ENCODE data around the gene TM4SF4.
A peak's percentile ranks its signal among the peaks of the same experiment; 100 is the strongest.

The TM4SF4 gene

DNA sequence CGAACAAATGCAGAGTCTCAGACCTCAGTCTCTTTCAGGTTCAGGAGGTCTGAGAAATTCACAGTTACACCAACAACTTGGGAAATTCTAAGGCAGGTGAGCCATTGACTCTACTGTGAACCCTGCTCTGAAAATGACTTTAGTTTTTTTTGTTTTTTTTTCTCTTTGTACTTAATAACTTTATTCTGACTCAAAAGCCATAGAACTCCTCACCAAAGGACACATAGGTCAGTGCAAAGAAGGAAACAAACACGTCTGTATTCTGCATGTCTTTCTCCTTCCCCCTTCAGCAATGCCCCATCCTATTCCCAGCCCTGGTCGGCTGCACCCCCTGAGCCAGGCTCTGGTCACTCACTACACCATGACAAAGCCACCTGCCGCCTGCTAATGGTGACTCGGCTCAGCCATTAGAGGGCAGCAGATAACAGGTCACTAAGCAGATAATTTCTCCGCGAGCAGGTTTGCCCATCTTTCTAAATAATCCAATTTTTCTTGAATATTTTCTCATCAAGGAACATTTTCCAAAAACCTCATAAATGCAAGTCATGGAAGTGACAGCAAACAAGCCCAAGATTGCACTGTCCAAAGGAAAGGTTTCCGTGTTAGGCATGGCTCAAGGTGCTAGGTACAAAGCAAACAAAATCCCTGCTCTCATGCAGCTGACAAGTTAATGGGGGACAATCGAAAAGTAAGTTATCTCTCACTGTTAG, 37.7 kb downstream of the TM4SF4 start:
- DNase-seq, result peak; percentile 53 to 77
- H2BK120ac ChIP-seq (ENCODE audit: insufficient read depth, low read length, poor library complexity), result no peak overlapping the region
- no peak overlapping the region for H4K8ac ChIP-seq (ENCODE audit: low read depth, low read length)
- H3K23ac ChIP-seq (ENCODE audit: low read length), result no peak overlapping the region
- no peak overlapping the region for H2BK5ac ChIP-seq (ENCODE audit: low read depth, low read length, poor library complexity)
- H3K4me3 ChIP-seq (ENCODE audit: low read depth, low read length), result no peak overlapping the region
- no peak overlapping the region for H3K18ac ChIP-seq (ENCODE audit: low read length)
- no peaks in the 10 kb centered on the region for H3K27me3 ChIP-seq (ENCODE audit: insufficient read depth, low read length)
- H3K4me1 ChIP-seq (ENCODE audit: control insufficient read depth in 1 of 2, insufficient read depth in 2 of 2, low read length in 2 of 2), result peaks cover 6 to 11% of the 10 kb centered on the region in 2 experiments
- no peak overlapping the region for H3K9ac ChIP-seq (ENCODE audit: low read length)
- no peak overlapping the region for H4K12ac ChIP-seq (ENCODE audit: low read depth, low read length)
- peaks cover 4% of the 10 kb centered on the region in 2 experiments for H3K36me3 ChIP-seq (ENCODE audit: control insufficient read depth in 1 of 2, insufficient read depth in 2 of 2, low read length in 2 of 2)
- no peaks in the 10 kb centered on the region for H3K9me3 ChIP-seq (ENCODE audit: insufficient read depth, low read depth, low read length)
- H3K14ac ChIP-seq (ENCODE audit: low read length), result no peak overlapping the region
- H3K79me1 ChIP-seq (ENCODE audit: low read length), result no peaks in the 10 kb centered on the region
- no peak overlapping the region for H4K91ac ChIP-seq (ENCODE audit: low read depth, low read length)
- H3K79me2 ChIP-seq (ENCODE audit: control insufficient read depth, insufficient read depth, low read length, poor library complexity), result no peaks in the 10 kb centered on the region
- H3K4me2 ChIP-seq (ENCODE audit: low read length), result peak overlapping the region; percentile 11
- H2BK12ac ChIP-seq (ENCODE audit: low read length), result no peak overlapping the region
- H2AFZ ChIP-seq (ENCODE audit: insufficient read depth, low read length, poor library complexity), result no peak overlapping the region
- H3K4ac ChIP-seq (ENCODE audit: low read depth, low read length), result no peak overlapping the region
- WGBS (ENCODE audit: extremely low coverage, insufficient coverage, insufficient read length), result no CpG with 5 or more reads among the region's 9 CpGs
- H3K27ac ChIP-seq (ENCODE audit: low read depth, low read length), result no peak overlapping the region
- no peak overlapping the region for H2AK5ac ChIP-seq (ENCODE audit: low read length)

DNA sequence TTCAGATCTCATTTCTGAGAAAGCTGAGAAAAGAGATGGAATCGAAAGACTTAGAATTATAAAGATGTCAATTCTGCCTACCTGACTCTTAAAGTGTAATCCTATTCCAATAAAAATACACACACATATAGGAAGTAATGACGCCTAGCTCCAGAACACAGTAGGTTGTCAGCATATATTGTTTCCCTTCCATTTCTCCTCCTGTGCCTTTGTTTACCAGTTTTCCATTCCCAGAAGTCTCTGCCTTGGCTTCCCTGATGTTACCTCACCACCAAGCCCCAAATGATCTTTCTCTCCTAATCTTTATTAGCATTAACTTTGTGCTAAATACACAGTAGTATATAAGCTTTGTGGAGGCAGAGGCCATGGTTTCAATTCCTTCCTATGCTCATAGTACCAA, 40.0 kb downstream of the TM4SF4 start:
- H2AK5ac ChIP-seq (ENCODE audit: low read length), result no peak overlapping the region
- WGBS (ENCODE audit: extremely low coverage, insufficient coverage, insufficient read length), result no CpG with 5 or more reads among the region's 2 CpGs
- no peak overlapping the region for H3K27ac ChIP-seq (ENCODE audit: low read depth, low read length)
- H3K4me2 ChIP-seq (ENCODE audit: low read length), result no peak overlapping the region
- H4K8ac ChIP-seq (ENCODE audit: low read depth, low read length), result no peak overlapping the region
- no peaks in the 10 kb centered on the region for H3K79me2 ChIP-seq (ENCODE audit: control insufficient read depth, insufficient read depth, low read length, poor library complexity)
- DNase-seq, result no peak
- no peak overlapping the region for H2AFZ ChIP-seq (ENCODE audit: insufficient read depth, low read length, poor library complexity)
- H3K14ac ChIP-seq (ENCODE audit: low read length), result no peak overlapping the region
- no peaks in the 10 kb centered on the region for H3K9me3 ChIP-seq (ENCODE audit: insufficient read depth, low read depth, low read length)
- no peak overlapping the region for H2BK5ac ChIP-seq (ENCODE audit: low read depth, low read length, poor library complexity)
- H3K9ac ChIP-seq (ENCODE audit: low read length), result no peak overlapping the region
- no peak overlapping the region for H4K12ac ChIP-seq (ENCODE audit: low read depth, low read length)
- no peak overlapping the region for H3K18ac ChIP-seq (ENCODE audit: low read length)
- H3K36me3 ChIP-seq (ENCODE audit: control insufficient read depth in 1 of 2, insufficient read depth in 2 of 2, low read length in 2 of 2), result peaks cover 6 to 8% of the 10 kb centered on the region in 2 experiments
- no peak overlapping the region for H3K23ac ChIP-seq (ENCODE audit: low read length)
- no peak overlapping the region for H3K4me3 ChIP-seq (ENCODE audit: low read depth, low read length)
- no peak overlapping the region for H2BK120ac ChIP-seq (ENCODE audit: insufficient read depth, low read length, poor library complexity)
- H3K27me3 ChIP-seq (ENCODE audit: insufficient read depth, low read length), result no peaks in the 10 kb centered on the region
- no peaks in the 10 kb centered on the region for H3K79me1 ChIP-seq (ENCODE audit: low read length)
- H4K91ac ChIP-seq (ENCODE audit: low read depth, low read length), result no peak overlapping the region
- no peak overlapping the region for H2BK12ac ChIP-seq (ENCODE audit: low read length)
- H3K4me1 ChIP-seq (ENCODE audit: control insufficient read depth in 1 of 2, insufficient read depth in 2 of 2, low read length in 2 of 2), result peaks cover 0 to under 1% of the 10 kb centered on the region in 2 experiments
- H3K4ac ChIP-seq (ENCODE audit: low read depth, low read length), result no peak overlapping the region

- Histone ChIP-seq H3K27ac (ENCODE audit: low read depth, low read length) (no peak overlapping the region), H2BK5ac (ENCODE audit: low read depth, low read length, poor library complexity) (no peak overlapping the region), H3K79me2 (ENCODE audit: control insufficient read depth, insufficient read depth, low read length, poor library complexity) (no peaks in the 10 kb centered on the region), H4K91ac (ENCODE audit: low read depth, low read length) (no peak overlapping the region), H2BK120ac (ENCODE audit: insufficient read depth, low read length, poor library complexity) (no peak overlapping the region), H3K4ac (ENCODE audit: low read depth, low read length) (no peak overlapping the region), H3K9ac (ENCODE audit: low read length) (no peak overlapping the region), H3K18ac (ENCODE audit: low read length) (no peak overlapping the region), H3K27me3 (ENCODE audit: insufficient read depth, low read length) (no peaks in the 10 kb centered on the region), H3K79me1 (ENCODE audit: low read length) (no peaks in the 10 kb centered on the region), H4K8ac (ENCODE audit: low read depth, low read length) (no peak overlapping the region), H3K23ac (ENCODE audit: low read length) (no peak overlapping the region), H3K14ac (ENCODE audit: low read length) (no peak overlapping the region), H2BK12ac (ENCODE audit: low read length) (no peak overlapping the region), H3K4me1 (ENCODE audit: control insufficient read depth in 1 of 2, insufficient read depth in 2 of 2, low read length in 2 of 2) (no peaks in the 10 kb centered on the region), H3K9me3 (ENCODE audit: insufficient read depth, low read depth, low read length) (no peaks in the 10 kb centered on the region), H3K4me3 (ENCODE audit: low read depth, low read length) (no peak overlapping the region), H2AFZ (ENCODE audit: insufficient read depth, low read length, poor library complexity) (no peak overlapping the region), H2AK5ac (ENCODE audit: low read length) (no peak overlapping the region), H3K36me3 (ENCODE audit: control insufficient read depth in 1 of 2, insufficient read depth in 2 of 2, low read length in 2 of 2) (peaks cover 6 to 11% of the 10 kb centered on the region in 2 experiments), H3K4me2 (ENCODE audit: low read length) (no peak overlapping the region), H4K12ac (ENCODE audit: low read depth, low read length) (no peak overlapping the region)
- WGBS (ENCODE audit: extremely low coverage, insufficient coverage, insufficient read length), result no CpG with 5 or more reads among the region's 2 CpGs
- DNase-seq, result no peak
Measured at GRCh38 chr3:149515249-149515648, 40.8 kb downstream of the TM4SF4 start.

GRCh38 chr3:149516920-149517319, 42.4 kb downstream of the TM4SF4 start:
- Histone ChIP-seq H3K79me1 (ENCODE audit: low read length) (no peaks in the 10 kb centered on the region), H2AFZ (ENCODE audit: insufficient read depth, low read length, poor library complexity) (no peak overlapping the region), H3K4me3 (ENCODE audit: low read depth, low read length) (no peak overlapping the region), H4K91ac (ENCODE audit: low read depth, low read length) (no peak overlapping the region), H4K12ac (ENCODE audit: low read depth, low read length) (no peak overlapping the region), H2BK5ac (ENCODE audit: low read depth, low read length, poor library complexity) (no peak overlapping the region), H2BK12ac (ENCODE audit: low read length) (no peak overlapping the region), H3K27me3 (ENCODE audit: insufficient read depth, low read length) (no peaks in the 10 kb centered on the region), H3K79me2 (ENCODE audit: control insufficient read depth, insufficient read depth, low read length, poor library complexity) (no peaks in the 10 kb centered on the region), H3K9ac (ENCODE audit: low read length) (no peak overlapping the region), H3K27ac (ENCODE audit: low read depth, low read length) (no peak overlapping the region), H3K36me3 (ENCODE audit: control insufficient read depth in 1 of 2, insufficient read depth in 2 of 2, low read length in 2 of 2) (peaks cover 6 to 14% of the 10 kb centered on the region in 2 experiments), H3K4me1 (ENCODE audit: control insufficient read depth in 1 of 2, insufficient read depth in 2 of 2, low read length in 2 of 2) (no peaks in the 10 kb centered on the region), H3K18ac (ENCODE audit: low read length) (no peak overlapping the region), H3K4me2 (ENCODE audit: low read length) (no peak overlapping the region), H3K9me3 (ENCODE audit: insufficient read depth, low read depth, low read length) (no peaks in the 10 kb centered on the region), H3K14ac (ENCODE audit: low read length) (no peak overlapping the region), H2AK5ac (ENCODE audit: low read length) (no peak overlapping the region), H3K4ac (ENCODE audit: low read depth, low read length) (no peak overlapping the region), H4K8ac (ENCODE audit: low read depth, low read length) (no peak overlapping the region), H2BK120ac (ENCODE audit: insufficient read depth, low read length, poor library complexity) (no peak overlapping the region), H3K23ac (ENCODE audit: low read length) (no peak overlapping the region)
- WGBS (ENCODE audit: extremely low coverage, insufficient coverage, insufficient read length), result no CpG with 5 or more reads among the region's 1 CpG
- DNase-seq, result no peak

Data from trophoblast cell (in vitro differentiated cells and primary cell).